Testis (tissue), 3 donors: ENCODE results near the gene SAP30BP. TPM values are rescaled to one million over a fixed set of nuclear protein-coding genes. Genes with fewer than 3 reads are reported as not detected.

Experiments
- DNase-seq: peaks from one replicate; pipeline ENCODE4 v3.0.0-alpha.2; 2019
- H3K27ac ChIP-seq, 2 donors: fragments of 200-600 bp; sonication (generic); one replicate each; pipeline ENCODE4 v1.5.1; 2019
- H3K27me3 ChIP-seq: fragments of 200-600 bp; sonication (generic); one replicate; pipeline ENCODE4 v1.5.1; 2019
- H3K36me3 ChIP-seq: fragments of 200-600 bp; sonication (generic); one replicate; pipeline ENCODE4 v1.5.1; 2017; ENCODE audit warnings: low read depth; ENCODE audit errors: missing control alignments
- H3K4me1 ChIP-seq: fragments of 200-600 bp; sonication (generic); one replicate; pipeline ENCODE4 v1.5.1; 2019
- H3K4me3 ChIP-seq, 2 donors: fragments of 200-600 bp; sonication (generic); one replicate each; pipeline ENCODE4 v1.5.1; 2017 to 2019
- H3K9me3 ChIP-seq: fragments of 200-600 bp; sonication (generic); one replicate; pipeline ENCODE4 v1.5.1; 2017
- POLR2A ChIP-seq: fragments of 450-650 bp; IDR thresholded peaks from one replicate; pipeline ENCODE4 v1.6.1; 2017; ENCODE audit warnings: antibody characterized with exemption, mild to moderate bottlenecking, moderate library complexity
- WGBS, 2 donors: methylation state at CpG; one replicate each; pipeline ENCODE4 v1.1.5; 2018; 5-methylcytosine and 5-hydroxymethylcytosine counted together
- intact Hi-C: fragments of 100-400 bp; cut with DNase I; formaldehyde crosslinking; loops from one replicate; pipeline ENCODE4 v1.15.1; 2023; ENCODE audit warnings: low total_unique reads
- polyA plus RNA-seq: library from polyadenylated mRNA; stranded (reverse); fragments of 350-450 nt; fragmentation: Illumina TruSeq; extraction: RNeasy Lipid Tissue Mini Kit (QIAGEN cat#74804); gene quantifications from one replicate; pipeline ENCODE4 v1.2.3, GENCODE V29; 2014; ENCODE audit warnings: low read depth, low replicate concordance; ENCODE audit not compliant: insufficient read depth
- total RNA-seq, 2 donors: library from RNA; depleted of rRNA; stranded (reverse); fragments of >200 nt; gene quantifications; one replicate each; pipeline ENCODE4 v1.2.3, GENCODE V29; 2016
- TF ChIP-seq, protein P1 (sequence below), 3 experiments: fragments of 450-650 bp in 2 of 3; fragments of 200-600 bp in 1 of 3; sonication (generic) in 1 of 3; IDR thresholded peaks; one replicate each; pipeline ENCODE4 v1.5.1; 2016 to 2019; ENCODE audit warnings: antibody characterized with exemption in 3 of 3, mild to moderate bottlenecking in 2 of 3, moderate library complexity in 1 of 3

The SAP30BP gene
- total and polyA plus RNA-seq, 3 donors from 2014 or later: 78.4 to 95.9 (median 86.9) TPM

DNA sequence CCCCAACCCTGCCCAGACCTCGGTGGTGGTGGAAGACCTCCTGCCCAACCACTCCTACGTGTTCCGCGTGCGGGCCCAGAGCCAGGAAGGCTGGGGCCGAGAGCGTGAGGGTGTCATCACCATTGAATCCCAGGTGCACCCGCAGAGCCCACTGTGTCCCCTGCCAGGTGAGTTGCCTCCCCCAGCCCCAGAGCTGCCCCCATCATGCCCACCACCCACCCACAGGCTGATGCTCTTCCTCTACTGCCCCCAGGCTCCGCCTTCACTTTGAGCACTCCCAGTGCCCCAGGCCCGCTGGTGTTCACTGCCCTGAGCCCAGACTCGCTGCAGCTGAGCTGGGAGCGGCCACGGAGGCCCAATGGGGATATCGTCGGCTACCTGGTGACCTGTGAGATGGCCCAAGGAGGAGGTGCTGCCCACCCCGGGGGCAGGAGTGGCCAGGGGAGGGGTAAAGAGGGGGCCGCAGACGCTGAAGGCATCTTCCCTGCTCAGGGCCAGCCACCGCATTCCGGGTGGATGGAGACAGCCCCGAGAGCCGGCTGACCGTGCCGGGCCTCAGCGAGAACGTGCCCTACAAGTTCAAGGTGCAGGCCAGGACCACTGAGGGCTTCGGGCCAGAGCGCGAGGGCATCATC lies 89.4 kb downstream of the SAP30BP start:
- no peak for DNase-seq
- no peaks in the 10 kb centered on the region for H3K27me3 ChIP-seq
- intact Hi-C loops: no loop called here
- H3K9me3 ChIP-seq: no peaks in the 10 kb centered on the region
- WGBS, 2 donors: 89 to 93% methylated on average over 6 to 29 of the region's 29 CpGs
- H3K27ac ChIP-seq: no peak overlapping the region
- H3K36me3 ChIP-seq: no peaks in the 10 kb centered on the region
- peak overlapping the region in 1 of 2 donors; percentile 7 for H3K4me3 ChIP-seq
- TF ChIP-seq, protein P1, sequence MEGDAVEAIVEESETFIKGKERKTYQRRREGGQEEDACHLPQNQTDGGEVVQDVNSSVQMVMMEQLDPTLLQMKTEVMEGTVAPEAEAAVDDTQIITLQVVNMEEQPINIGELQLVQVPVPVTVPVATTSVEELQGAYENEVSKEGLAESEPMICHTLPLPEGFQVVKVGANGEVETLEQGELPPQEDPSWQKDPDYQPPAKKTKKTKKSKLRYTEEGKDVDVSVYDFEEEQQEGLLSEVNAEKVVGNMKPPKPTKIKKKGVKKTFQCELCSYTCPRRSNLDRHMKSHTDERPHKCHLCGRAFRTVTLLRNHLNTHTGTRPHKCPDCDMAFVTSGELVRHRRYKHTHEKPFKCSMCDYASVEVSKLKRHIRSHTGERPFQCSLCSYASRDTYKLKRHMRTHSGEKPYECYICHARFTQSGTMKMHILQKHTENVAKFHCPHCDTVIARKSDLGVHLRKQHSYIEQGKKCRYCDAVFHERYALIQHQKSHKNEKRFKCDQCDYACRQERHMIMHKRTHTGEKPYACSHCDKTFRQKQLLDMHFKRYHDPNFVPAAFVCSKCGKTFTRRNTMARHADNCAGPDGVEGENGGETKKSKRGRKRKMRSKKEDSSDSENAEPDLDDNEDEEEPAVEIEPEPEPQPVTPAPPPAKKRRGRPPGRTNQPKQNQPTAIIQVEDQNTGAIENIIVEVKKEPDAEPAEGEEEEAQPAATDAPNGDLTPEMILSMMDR (IDR thresholded peaks at IDR 0.05): no peak
- TF ChIP-seq POLR2A: no peak
- H3K4me1 ChIP-seq: peaks cover 17% of the 10 kb centered on the region

DNA sequence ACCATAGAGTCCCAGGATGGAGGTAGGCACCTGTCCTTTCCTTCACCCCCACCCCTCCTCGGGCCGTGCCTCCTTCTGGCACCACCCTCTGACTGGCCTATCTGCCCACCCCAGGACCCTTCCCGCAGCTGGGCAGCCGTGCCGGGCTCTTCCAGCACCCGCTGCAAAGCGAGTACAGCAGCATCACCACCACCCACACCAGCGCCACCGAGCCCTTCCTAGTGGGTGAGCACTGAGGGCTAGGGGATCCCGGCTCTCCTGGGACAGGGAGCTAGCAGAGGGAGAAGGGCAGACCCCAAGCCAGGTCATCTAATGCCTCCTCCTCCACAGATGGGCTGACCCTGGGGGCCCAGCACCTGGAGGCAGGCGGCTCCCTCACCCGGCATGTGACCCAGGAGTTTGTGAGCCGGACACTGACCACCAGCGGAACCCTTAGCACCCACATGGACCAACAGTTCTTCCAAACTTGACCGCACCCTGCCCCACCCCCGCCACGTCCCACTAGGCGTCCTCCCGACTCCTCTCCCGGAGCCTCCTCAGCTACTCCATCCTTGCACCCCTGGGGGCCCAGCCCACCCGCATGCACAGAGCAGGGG lies 90.0 kb downstream of the SAP30BP start:
- no peak overlapping the region for H3K27ac ChIP-seq
- H3K36me3 ChIP-seq: no peaks in the 10 kb centered on the region
- H3K9me3 ChIP-seq: no peaks in the 10 kb centered on the region
- peak overlapping the region in 1 of 2 donors; percentile 7 for H3K4me3 ChIP-seq
- TF ChIP-seq, protein P1 (IDR thresholded peaks at IDR 0.05): no peak
- TF ChIP-seq POLR2A: no peak
- H3K27me3 ChIP-seq: no peaks in the 10 kb centered on the region
- intact Hi-C loops: no loop called here
- H3K4me1 ChIP-seq: peaks cover 17% of the 10 kb centered on the region
- no peak for DNase-seq
- 50 to 91% methylated on average over 2 to 21 of the region's 21 CpGs for WGBS, 2 donors

Other genes with a start within 250 kb of the SAP30BP start
- 100 to 1,000 TPM; 151 to 171 TPM for gene TMEM94, start 210.7 kb upstream of the SAP30BP start, total RNA-seq
- gene TMEM94, start 210.7 kb upstream of the SAP30BP start, polyA plus RNA-seq: 128 TPM
- gene CASKIN2, start 151.8 kb upstream of the SAP30BP start, total RNA-seq: 10 to 100 TPM; 15.6 to 22.6 TPM
- gene CASKIN2, start 151.8 kb upstream of the SAP30BP start, polyA plus RNA-seq: 16.9 TPM
- 10 to 100 TPM; 45.7 to 46.6 TPM for gene TSEN54, start 150.8 kb upstream of the SAP30BP start, total RNA-seq
- 28.3 TPM for gene TSEN54, start 150.8 kb upstream of the SAP30BP start, polyA plus RNA-seq
- gene LLGL2, start 141.6 kb upstream of the SAP30BP start, total RNA-seq: 10 to 100 TPM; 20.6 to 34.3 TPM
- gene LLGL2, start 141.6 kb upstream of the SAP30BP start, polyA plus RNA-seq: 22.9 TPM
- 100 to 1,000 TPM; 139 to 142 TPM for gene MYO15B, start 79.5 kb upstream of the SAP30BP start, total RNA-seq
- gene MYO15B, start 79.5 kb upstream of the SAP30BP start, polyA plus RNA-seq: 70.4 TPM
- gene SMIM5, start 33.9 kb upstream of the SAP30BP start, total RNA-seq: 1 to 10 TPM; 2.0 TPM
- gene SMIM5, start 33.9 kb upstream of the SAP30BP start, polyA plus RNA-seq: 1.9 TPM
- gene RECQL5, start 184 bp upstream of the SAP30BP start, total RNA-seq: 10 to 100 TPM; 81.4 to 99.6 TPM
- gene RECQL5, start 184 bp upstream of the SAP30BP start, polyA plus RNA-seq: 60.0 TPM
- 10 to 100 TPM in 1 of 2 donors, 1 to 10 TPM in 1; 7.6 to 11.6 TPM for gene ITGB4, start 54.1 kb downstream of the SAP30BP start, total RNA-seq
- 16.4 TPM for gene ITGB4, start 54.1 kb downstream of the SAP30BP start, polyA plus RNA-seq
- 10 to 100 TPM; 31.9 to 50.7 TPM for gene GALK1, start 97.9 kb downstream of the SAP30BP start, total RNA-seq
- gene GALK1, start 97.9 kb downstream of the SAP30BP start, polyA plus RNA-seq: 32.1 TPM
- gene UNK, start 117.5 kb downstream of the SAP30BP start, total RNA-seq: 10 to 100 TPM; 57.2 to 76.0 TPM
- gene UNK, start 117.5 kb downstream of the SAP30BP start, polyA plus RNA-seq: 66.7 TPM
- gene UNC13D, start 177.1 kb downstream of the SAP30BP start, total RNA-seq: 10 to 100 TPM; 15.0 to 20.4 TPM
- 10.2 TPM for gene UNC13D, start 177.1 kb downstream of the SAP30BP start, polyA plus RNA-seq
- 100 to 1,000 TPM in 1 of 2 donors, 10 to 100 TPM in 1; 96.1 to 127 TPM for gene WBP2, start 188.0 kb downstream of the SAP30BP start, total RNA-seq
- gene WBP2, start 188.0 kb downstream of the SAP30BP start, polyA plus RNA-seq: 217 TPM
- gene TRIM47, start 211.2 kb downstream of the SAP30BP start, total RNA-seq: 10 to 100 TPM; 43.5 to 48.6 TPM
- gene TRIM47, start 211.2 kb downstream of the SAP30BP start, polyA plus RNA-seq: 18.3 TPM
- gene TRIM65, start 229.6 kb downstream of the SAP30BP start, total RNA-seq: 10 to 100 TPM; 23.4 to 25.5 TPM
- 8.6 TPM for gene TRIM65, start 229.6 kb downstream of the SAP30BP start, polyA plus RNA-seq
- 10 to 100 TPM; 88.2 to 88.7 TPM for gene MRPL38, start 237.5 kb downstream of the SAP30BP start, total RNA-seq
- 101 TPM for gene MRPL38, start 237.5 kb downstream of the SAP30BP start, polyA plus RNA-seq